Epithelial cell of proximal tubule (primary cell): ENCODE measurements around the gene PRKAR1B. TPM values are rescaled to one million over a fixed set of nuclear protein-coding genes. Genes with fewer than 3 reads are reported as not detected.

Experiments used
- DNase-seq: peaks from one replicate; pipeline ENCODE4 v3.0.0-alpha.2; 2011; ENCODE audit warnings: low read depth
- H3K4me3 ChIP-seq: 2 replicates; pipeline ENCODE4 v1.5.1; 2011; ENCODE audit warnings: low read depth, mild to moderate bottlenecking, low read length
- total RNA-seq: library from RNA; depleted of rRNA; stranded (reverse); fragments of >200 nt; gene quantifications from 2 replicates; pipeline ENCODE4 v1.2.3, GENCODE V29; 2015
- TF ChIP-seq, protein P1 (sequence below): conservative IDR thresholded peaks from 2 replicates; pipeline ENCODE4 v1.5.1; 2012; ENCODE audit warnings: low read depth, mild to moderate bottlenecking, low read length

PRKAR1B gene
- total RNA-seq, 1 donor from 2014 or later = 12.2 TPM

DNA sequence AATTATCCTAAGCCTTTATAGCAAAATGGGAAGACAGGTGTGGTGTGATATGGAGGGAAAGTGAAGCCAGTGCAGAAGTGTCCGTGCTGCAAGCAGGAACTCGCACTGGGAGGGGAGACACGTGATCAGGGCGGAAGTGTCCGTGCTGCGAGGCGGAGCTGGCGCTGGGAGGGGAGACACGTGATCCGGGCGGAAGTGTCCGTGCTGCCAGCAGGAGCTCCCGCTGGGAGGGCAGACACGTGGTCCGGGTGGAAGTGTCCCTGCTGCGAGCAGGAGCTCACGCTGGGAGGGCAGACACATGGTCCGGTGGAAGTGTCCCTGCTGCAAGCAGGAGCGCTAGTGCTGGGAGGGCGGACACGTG lies 40.5 kb upstream of the PRKAR1B start:
- peak overlapping the region; percentile 57 for H3K4me3 ChIP-seq
- TF ChIP-seq, protein P1, sequence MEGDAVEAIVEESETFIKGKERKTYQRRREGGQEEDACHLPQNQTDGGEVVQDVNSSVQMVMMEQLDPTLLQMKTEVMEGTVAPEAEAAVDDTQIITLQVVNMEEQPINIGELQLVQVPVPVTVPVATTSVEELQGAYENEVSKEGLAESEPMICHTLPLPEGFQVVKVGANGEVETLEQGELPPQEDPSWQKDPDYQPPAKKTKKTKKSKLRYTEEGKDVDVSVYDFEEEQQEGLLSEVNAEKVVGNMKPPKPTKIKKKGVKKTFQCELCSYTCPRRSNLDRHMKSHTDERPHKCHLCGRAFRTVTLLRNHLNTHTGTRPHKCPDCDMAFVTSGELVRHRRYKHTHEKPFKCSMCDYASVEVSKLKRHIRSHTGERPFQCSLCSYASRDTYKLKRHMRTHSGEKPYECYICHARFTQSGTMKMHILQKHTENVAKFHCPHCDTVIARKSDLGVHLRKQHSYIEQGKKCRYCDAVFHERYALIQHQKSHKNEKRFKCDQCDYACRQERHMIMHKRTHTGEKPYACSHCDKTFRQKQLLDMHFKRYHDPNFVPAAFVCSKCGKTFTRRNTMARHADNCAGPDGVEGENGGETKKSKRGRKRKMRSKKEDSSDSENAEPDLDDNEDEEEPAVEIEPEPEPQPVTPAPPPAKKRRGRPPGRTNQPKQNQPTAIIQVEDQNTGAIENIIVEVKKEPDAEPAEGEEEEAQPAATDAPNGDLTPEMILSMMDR = no peak
- DNase-seq = no peak

DNA sequence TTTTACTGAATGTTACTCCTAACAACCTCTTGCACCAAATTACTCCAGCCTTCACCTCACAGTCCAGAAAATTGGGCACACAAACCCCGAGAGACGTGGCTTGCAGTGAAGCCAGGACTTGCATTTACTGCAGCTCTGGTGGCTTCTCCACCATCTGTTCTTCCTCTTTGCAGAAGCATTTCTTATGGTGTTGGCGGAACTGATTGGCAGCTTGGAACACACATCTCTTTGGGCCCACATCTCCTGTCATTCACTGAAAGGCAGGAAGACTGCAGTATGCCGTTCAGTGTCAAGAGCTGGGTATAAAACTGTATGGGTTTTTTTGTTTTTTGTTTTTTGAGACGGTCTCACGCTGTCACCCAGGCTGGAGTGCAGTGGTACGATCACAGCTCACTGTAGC lies 38.3 kb upstream of the PRKAR1B start:
- TF ChIP-seq, protein P1 = no peak
- DNase-seq = no peak
- no peak overlapping the region for H3K4me3 ChIP-seq

DNA sequence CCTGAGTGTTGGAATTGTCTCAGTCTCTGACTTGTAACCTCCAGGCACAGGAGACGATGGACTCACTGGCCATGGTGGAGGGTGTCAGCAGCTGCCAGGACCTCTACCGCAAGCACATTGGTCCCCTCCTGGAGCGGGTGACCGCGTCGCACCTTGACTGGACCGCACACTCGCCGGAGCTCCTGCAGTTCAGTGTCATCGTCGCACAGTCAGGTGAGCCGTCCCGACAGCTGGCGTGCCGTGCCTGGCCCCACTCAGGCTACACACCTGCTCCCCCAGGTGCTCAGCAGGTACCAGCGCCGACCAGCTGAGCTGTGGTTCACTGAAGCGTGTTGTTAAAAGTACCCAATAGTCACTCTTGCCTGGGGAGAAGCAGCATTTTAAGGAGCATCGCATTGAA lies 36.7 kb upstream of the PRKAR1B start:
- no peak overlapping the region for H3K4me3 ChIP-seq
- TF ChIP-seq, protein P1 = no peak
- no peak for DNase-seq

DNA sequence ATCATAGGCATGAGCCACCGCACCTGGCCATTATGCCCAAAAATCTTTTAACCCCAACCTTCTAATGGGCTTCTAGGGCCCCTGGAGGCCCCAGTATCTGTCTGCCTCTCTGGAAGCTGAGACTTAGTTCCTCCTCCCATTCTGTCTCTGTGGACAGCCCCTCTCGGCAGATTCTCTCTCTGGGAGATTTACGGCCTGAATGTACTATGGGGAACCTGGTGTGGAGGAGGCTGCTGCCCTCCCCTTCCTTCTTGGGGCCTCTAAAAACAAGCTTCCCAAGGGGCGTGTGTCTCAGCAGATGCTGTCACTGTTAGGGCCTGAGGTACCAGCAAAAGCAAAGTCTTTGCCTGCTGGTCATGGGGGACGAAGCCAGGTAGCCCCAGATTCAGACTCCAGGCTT lies 35.8 kb upstream of the PRKAR1B start:
- no peak overlapping the region for H3K4me3 ChIP-seq
- TF ChIP-seq, protein P1 = no peak
- no peak for DNase-seq

DNA sequence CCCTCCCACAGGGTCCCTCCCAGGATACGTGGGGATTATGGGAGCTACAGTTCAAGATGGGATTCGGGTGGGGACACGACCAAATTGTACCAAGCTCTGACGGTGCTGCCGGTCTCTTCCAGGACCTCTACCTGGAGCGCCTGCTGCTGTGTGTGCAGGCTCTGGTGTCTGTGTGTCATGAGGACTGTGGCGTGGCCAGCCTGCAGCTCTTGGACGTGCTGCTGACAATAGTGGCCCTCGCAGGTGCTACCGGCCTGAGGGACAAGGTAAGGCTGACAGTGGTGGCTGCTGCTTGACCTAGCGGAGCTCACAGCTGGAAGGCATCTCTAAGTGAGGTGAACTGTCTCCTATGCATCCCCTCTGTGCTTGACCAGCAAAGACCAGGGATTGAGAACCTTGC lies 34.5 kb upstream of the PRKAR1B start:
- no peak for DNase-seq
- H3K4me3 ChIP-seq = no peak overlapping the region
- TF ChIP-seq, protein P1 = no peak

DNA sequence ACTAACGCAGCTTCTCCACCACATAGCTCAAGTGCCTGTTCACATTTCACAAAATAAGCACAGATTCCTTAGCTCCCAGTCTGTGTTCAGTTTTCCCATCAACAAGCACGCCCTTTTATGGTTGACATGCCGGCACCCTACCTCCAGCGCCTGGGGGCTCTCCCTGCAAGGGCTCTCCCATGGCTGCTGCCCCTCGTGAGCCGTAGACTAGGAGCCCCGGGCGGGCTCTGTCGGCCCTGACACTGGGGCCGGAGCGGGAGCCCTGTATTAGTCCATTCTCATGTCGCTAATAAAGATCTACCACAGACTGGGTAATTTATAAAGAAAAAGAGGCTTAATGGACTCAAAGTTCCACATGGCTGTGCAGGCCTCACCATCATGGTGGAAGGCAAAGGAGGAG lies 34.0 kb upstream of the PRKAR1B start:
- TF ChIP-seq, protein P1 = no peak
- no peak for DNase-seq
- no peak overlapping the region for H3K4me3 ChIP-seq

DNA sequence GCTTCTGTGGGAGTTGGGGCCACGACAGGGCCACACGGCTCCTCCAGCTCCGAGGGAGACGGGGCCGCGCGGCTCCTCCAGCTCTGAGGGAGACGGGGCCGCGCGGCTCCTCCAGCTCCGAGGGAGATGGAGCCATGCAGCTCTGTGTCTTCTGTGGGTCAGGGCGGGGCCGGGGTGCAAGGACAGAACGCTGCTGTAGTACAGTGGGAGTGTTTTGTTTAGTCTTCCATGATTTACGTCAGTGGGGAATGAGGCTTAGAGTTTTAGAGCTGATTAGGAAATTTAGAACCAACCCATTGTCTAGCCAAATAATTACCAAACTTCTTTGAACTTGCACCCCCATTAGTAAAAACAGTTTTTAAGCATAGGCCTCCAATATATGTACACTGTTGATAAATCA lies 32.9 kb upstream of the PRKAR1B start:
- DNase-seq = no peak
- H3K4me3 ChIP-seq = no peak overlapping the region
- TF ChIP-seq, protein P1 = no peak
